Calu3 (cell line): ENCODE results near the gene IDUA. TPM values are rescaled to one million over a fixed set of nuclear protein-coding genes. Genes with fewer than 3 reads are reported as not detected.
"Not testable (repeated sequence)": the region's sequence is repeated elsewhere in the genome, so short reads cannot be mapped to it uniquely, and the experiment has no call there.

Experiments used
- Bru-seq: library from RNA; stranded (reverse); fragments of 400-500 nt; gene quantifications from one replicate; lab custom pipeline; 2021; lab: Mats Ljungman, UMichigan
- BruChase-seq, 2 experiments: library from RNA; stranded (reverse); fragments of 400-500 nt; gene quantifications; one replicate each; lab custom pipeline; 2021; lab: Mats Ljungman, UMichigan
- BruUV-seq: library from RNA; stranded (reverse); fragments of 400-500 nt; replicated peaks from 2 replicates; lab custom pipeline; 2021; lab: Mats Ljungman, UMichigan
- CTCF ChIA-PET: fragments of 300-600 bp; sonication (Branson Sonifier 250); formaldehyde crosslinking; loops from one replicate; lab custom pipeline; 2022; ENCODE audit warnings: antibody characterized with exemption; lab: Charles Lee
- DNase-seq: peaks from one replicate; pipeline ENCODE4 v3.0.0; 2022
- H3K27ac Mint-ChIP-seq: one replicate; pipeline ENCODE4 v1.8.0; 2022; ENCODE audit warnings: mixed read lengths; ENCODE audit not compliant: unreplicated experiment
- H3K27me3 Mint-ChIP-seq: one replicate; pipeline ENCODE4 v1.8.0; 2022; ENCODE audit warnings: mixed read lengths; ENCODE audit not compliant: unreplicated experiment
- H3K36me3 Mint-ChIP-seq: one replicate; pipeline ENCODE4 v1.8.0; 2022; ENCODE audit warnings: mild to moderate bottlenecking, moderate library complexity, mixed read lengths; ENCODE audit not compliant: insufficient read depth, unreplicated experiment
- H3K4me1 Mint-ChIP-seq: one replicate; pipeline ENCODE4 v1.8.0; 2022; ENCODE audit warnings: mild to moderate bottlenecking, low read depth, mixed read lengths; ENCODE audit not compliant: unreplicated experiment
- H3K4me3 Mint-ChIP-seq: one replicate; pipeline ENCODE4 v1.8.0; 2022; ENCODE audit warnings: mild to moderate bottlenecking, low read depth, moderate library complexity, mixed read lengths; ENCODE audit not compliant: unreplicated experiment
- H3K9me3 Mint-ChIP-seq: one replicate; pipeline ENCODE4 v1.8.0; 2022; ENCODE audit warnings: low read depth, mixed read lengths; ENCODE audit not compliant: unreplicated experiment
- CTCF ChIP-seq: fragments of 200-600 bp; IDR thresholded peaks from one replicate; pipeline ENCODE4 v1.8.0; 2022; ENCODE audit warnings: antibody characterized with exemption; ENCODE audit not compliant: unreplicated experiment
- intact Hi-C: fragments of 100-400 bp; cut with micrococcal nuclease; formaldehyde crosslinking; loops from one replicate; pipeline ENCODE4 v1.10.0; 2022; ENCODE audit not compliant: unreplicated experiment
- long read RNA-seq: library from polyadenylated mRNA; stranded (forward); transcript quantifications from one replicate; pipeline ENCODE4 v2.0.0, GENCODE V29; 2022
- total RNA-seq: library from RNA; stranded (reverse); gene quantifications from 2 replicates; pipeline ENCODE4 v1.2.3, GENCODE V29; 2022

The IDUA gene
- total RNA-seq (36.9 and 38.8 TPM in 2 replicates), Bru-seq, nascent RNA (percentile 40 among the genes with signal in this experiment), BruChase-seq, experiment 1, labeled RNA remaining after a 6-hour chase (percentile 70 among the genes with signal in this experiment), BruChase-seq, experiment 2, labeled RNA remaining after a 2-hour chase (percentile 60 among the genes with signal in this experiment)
- long read RNA-seq, transcript IDUA-201 (14 exons, 2,163 nt) = major isoform, 6 of 11 reads
- long read RNA-seq, partial matches to known transcripts = 2 of 11 reads
- long read RNA-seq, other reads (novel, unspliced or antisense) = 3 of 11 reads

GRCh38 chr4:986879-987623 lies at the start of gene IDUA:
TSS of gene IDUA (plus strand) at chr4:987044. CDS start at chr4:987085, 41 bp downstream.
- peak; percentile 25 for TF ChIP-seq CTCF
- peak within 1 kb of the TSS; percentile 60 for H3K27ac Mint-ChIP-seq
- H3K27me3 Mint-ChIP-seq = no peaks in the 10 kb centered on the region
- peak; percentile 82 for DNase-seq
- H3K4me1 Mint-ChIP-seq = peaks cover 8% of the 10 kb centered on the region
- H3K36me3 Mint-ChIP-seq = peaks cover 18% of the 10 kb centered on the region
- BruUV-seq = no TSS peak
- H3K9me3 Mint-ChIP-seq = no peaks in the 10 kb centered on the region
- CTCF ChIA-PET = interaction anchor here (0.7 to 1.2 kb wide), 4 partner anchors 55 to 267 kb away, joined by 3 to 6 read pairs (median 4); partner anchors contain the start of genes GAK and TMEM175
- peak within 1 kb of the TSS; percentile 82 for H3K4me3 Mint-ChIP-seq
- intact Hi-C loops = no loop called here

- H3K4me3 Mint-ChIP-seq, H3K9me3 Mint-ChIP-seq, H3K36me3 Mint-ChIP-seq, DNase-seq, H3K27me3 Mint-ChIP-seq, H3K27ac Mint-ChIP-seq, intact Hi-C loops, CTCF ChIA-PET, H3K4me1 Mint-ChIP-seq, BruUV-seq: not testable (repeated sequence)
These were observed 47.3 kb upstream of the IDUA start for GRCh38 chr4:939508-939907.

GRCh38 chr4:945274-946102 lies 41.4 kb upstream of the IDUA start:
- intact Hi-C loops = no loop called here
- no peak for TF ChIP-seq CTCF
- no peak for DNase-seq
- H3K27me3 Mint-ChIP-seq = no peaks in the 10 kb centered on the region
- BruUV-seq = no TSS peak
- H3K9me3 Mint-ChIP-seq = no peaks in the 10 kb centered on the region
- H3K4me3 Mint-ChIP-seq = no peak overlapping the region
- no peaks in the 10 kb centered on the region for H3K36me3 Mint-ChIP-seq
- no peak overlapping the region for H3K27ac Mint-ChIP-seq
- CTCF ChIA-PET = no interaction called here
- H3K4me1 Mint-ChIP-seq = no peaks in the 10 kb centered on the region

DNA sequence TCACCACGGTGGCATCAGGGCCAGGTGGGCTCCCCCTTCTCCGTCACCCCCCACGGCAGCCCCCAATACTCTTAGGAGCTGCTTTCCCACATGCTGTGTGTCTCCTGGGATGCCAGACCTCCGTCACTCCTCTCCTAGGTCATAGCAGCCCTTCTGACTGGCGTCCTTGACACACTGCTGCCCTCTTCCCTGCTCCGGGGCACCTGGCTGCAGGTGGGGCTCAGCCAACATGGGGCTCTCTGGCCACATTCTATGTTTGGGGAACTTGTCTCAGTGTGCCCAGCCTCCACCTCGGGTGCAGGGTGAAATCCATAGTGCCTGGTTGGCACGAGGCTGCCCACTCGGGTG lies 40.8 kb upstream of the IDUA start:
- Mint-ChIP-seq H3K27me3 (no peaks in the 10 kb centered on the region), H3K4me3 (no peak overlapping the region), H3K27ac (no peak overlapping the region), H3K9me3 (no peaks in the 10 kb centered on the region), H3K4me1 (no peaks in the 10 kb centered on the region), H3K36me3 (no peaks in the 10 kb centered on the region)
- no peak for TF ChIP-seq CTCF
- intact Hi-C loops = no loop called here
- CTCF ChIA-PET = no interaction called here
- no peak for DNase-seq
- BruUV-seq = no TSS peak
